ENCODE data around the gene DIAPH2. TPM values are rescaled to one million over a fixed set of nuclear protein-coding genes. Genes with fewer than 3 reads are reported as not detected.

The DIAPH2 gene
- total and polyA plus RNA-seq, 9 of the 15 experiments (the other 6 are each of a cell fraction or from before 2014, with no cell fraction given): 0.01 to 0.18 (median 0.07) TPM; not detected in 1

- TF ChIP-seq ZBTB33 (CRISPR knock-in tag; IDR thresholded peaks at IDR 0.05): no peak
Observed at GRCh38 chrX:97431281-97431680, 746.6 kb downstream of the DIAPH2 start (continued).

- no peak overlapping the region for H3K27ac ChIP-seq (ENCODE audit: extremely low read depth, low read depth, low read length)
- no peak for DNase-seq (ENCODE audit: extremely low read depth in 1 of 4, low spot score in 3 of 4)
- H3K4me2 ChIP-seq (ENCODE audit: insufficient read depth, low read length): no peak overlapping the region
- H3K36me3 ChIP-seq (ENCODE audit: control insufficient read depth, insufficient read depth, low read length): no peaks in the 10 kb centered on the region
- H3K9me1 ChIP-seq (ENCODE audit: control insufficient read depth, insufficient read depth, low read length): no peaks in the 10 kb centered on the region
- no TSS peak for BruUV-seq (replicated peaks)
- H3K9ac ChIP-seq (ENCODE audit: insufficient read depth in 1 of 2, low read depth in 2 of 2, low read length in 2 of 2): no peak overlapping the region
- H3K4me1 ChIP-seq (replicated peaks in 1 of 2; ENCODE audit: control insufficient read depth in 2 of 2, insufficient read depth in 2 of 2, low read length in 2 of 2): no peaks in the 10 kb centered on the region
- no peaks in the 10 kb centered on the region for H4K20me1 ChIP-seq (replicated peaks; ENCODE audit: control insufficient read depth, insufficient read depth, low read length)
- no peak overlapping the region for H2AFZ ChIP-seq (ENCODE audit: low read depth, low read length)
- in situ Hi-C loops (cut with MboI) (no loop called here), intact Hi-C loops (cut with micrococcal nuclease) (no loop called here)
- H3K4me3 ChIP-seq: no peak overlapping the region
- H3K79me2 ChIP-seq (ENCODE audit: control insufficient read depth, insufficient read depth, low read length): no peaks in the 10 kb centered on the region
- ChIA-PET POLR2A (no interaction called here), CTCF (ENCODE audit: low intra/inter-chr PET ratio) (no interaction called here)
- H3K27me3 ChIP-seq (ENCODE audit: control insufficient read depth in 2 of 2, insufficient read depth in 2 of 2, low read length in 2 of 2): no peaks in the 10 kb centered on the region
- no peak for ATAC-seq
- no peak for FAIRE-seq
- no peaks in the 10 kb centered on the region for H3K9me3 ChIP-seq (replicated peaks; ENCODE audit: control insufficient read depth, insufficient read depth, low read depth, low read length)
- 0% methylated on average over 1 of the region's 1 CpG for WGBS (ENCODE audit: insufficient coverage, low coverage, missing lambda C conversion rate)
- no peak for TF ChIP-seq ZNF121 (CRISPR knock-in tag; conservative IDR thresholded peaks at IDR 0.05)
- no peak for TF ChIP-seq TSHZ1 (CRISPR knock-in tag; IDR thresholded peaks at IDR 0.05)
- TF ChIP-seq PURB (CRISPR knock-in tag; IDR thresholded peaks at IDR 0.05; ENCODE audit: low read depth): no peak
- no peak for TF ChIP-seq HNRNPUL1 (IDR thresholded peaks at IDR 0.05; ENCODE audit: low read length)
- TF ChIP-seq CHD4 (IDR thresholded peaks at IDR 0.05; ENCODE audit: insufficient read depth, insufficient replicate concordance, low read depth, low read length, poor library complexity, severe bottlenecking): no peak
- no peak for TF ChIP-seq EGR1 (conservative IDR thresholded peaks at IDR 0.05)
- no peak for TF ChIP-seq SRSF1 (IDR thresholded peaks at IDR 0.05; ENCODE audit: low read depth, low read length)
- TF ChIP-seq MITF (IDR thresholded peaks at IDR 0.05): no peak
- TF ChIP-seq ZNF124 (CRISPR knock-in tag; IDR thresholded peaks at IDR 0.05): no peak
- no peak for TF ChIP-seq ZNF280A (IDR thresholded peaks at IDR 0.05; ENCODE audit: low read depth, partially characterized antibody)
- no peak for TF ChIP-seq ZNF175 (CRISPR knock-in tag; IDR thresholded peaks at IDR 0.05; ENCODE audit: low read depth)
Observed at GRCh38 chrX:97446298-97446882, 761.7 kb downstream of the DIAPH2 start.
